Measurements from ENCODE around the gene AOAH. TPM values are rescaled to one million over a fixed set of nuclear protein-coding genes. Genes with fewer than 3 reads are reported as not detected.
A peak's percentile ranks its signal among the peaks of the same experiment; 100 is the strongest.

The AOAH gene
- total RNA-seq, 1 donor from 2014 or later: not detected

- DNase-seq (ENCODE audit: low read depth in 2 of 2): no peak
Observed at GRCh38 chr7:36563706-36564327, 160.5 kb downstream of the AOAH start.

- no peak for DNase-seq (ENCODE audit: low read depth in 2 of 2)
Observed at GRCh38 chr7:36562121-36562520, 162.2 kb downstream of the AOAH start.

- DNase-seq (ENCODE audit: low read depth in 2 of 2): no peak
Observed at GRCh38 chr7:36549029-36549428, 175.3 kb downstream of the AOAH start.

- DNase-seq (ENCODE audit: low read depth in 2 of 2): no peak
Observed at GRCh38 chr7:36547416-36547815, 176.9 kb downstream of the AOAH start.

- DNase-seq (ENCODE audit: low read depth in 2 of 2): no peak
Observed at GRCh38 chr7:36546331-36546730, 178.0 kb downstream of the AOAH start.

GRCh38 chr7:36545291-36545690 lies 179.0 kb downstream of the AOAH start:
- DNase-seq (ENCODE audit: low read depth in 2 of 2): no peak

GRCh38 chr7:36538126-36538525 lies 186.2 kb downstream of the AOAH start:
- no peak for DNase-seq (ENCODE audit: low read depth in 2 of 2)

- DNase-seq (ENCODE audit: low read depth in 2 of 2): no peak
Observed at GRCh38 chr7:36535866-36536664, 188.2 kb downstream of the AOAH start.

GRCh38 chr7:36533717-36534116 lies 190.6 kb downstream of the AOAH start:
- DNase-seq (ENCODE audit: low read depth in 2 of 2): no peak

GRCh38 chr7:36532981-36533499 lies 191.3 kb downstream of the AOAH start:
- no peak for DNase-seq (ENCODE audit: low read depth in 2 of 2)

GRCh38 chr7:36531951-36532350 lies 192.3 kb downstream of the AOAH start:
- DNase-seq (ENCODE audit: low read depth in 2 of 2): no peak

- no peak for DNase-seq (ENCODE audit: low read depth in 2 of 2)
Observed at GRCh38 chr7:36530456-36530855, 193.8 kb downstream of the AOAH start.

- no peak for DNase-seq (ENCODE audit: low read depth in 2 of 2)
Observed at GRCh38 chr7:36527549-36527913, 196.8 kb downstream of the AOAH start.

- peak; percentile 2 to 67 for DNase-seq (ENCODE audit: low read depth in 2 of 2)
Observed at GRCh38 chr7:36526863-36527548, 197.3 kb downstream of the AOAH start.

GRCh38 chr7:36523371-36524101 lies 200.8 kb downstream of the AOAH start:
- DNase-seq (ENCODE audit: low read depth in 2 of 2): no peak

GRCh38 chr7:36522453-36523007 lies 201.8 kb downstream of the AOAH start:
- no peak for DNase-seq (ENCODE audit: low read depth in 2 of 2)

GRCh38 chr7:36521911-36522310 lies 202.4 kb downstream of the AOAH start:
- DNase-seq (ENCODE audit: low read depth in 2 of 2): no peak

- no peak for DNase-seq (ENCODE audit: low read depth in 2 of 2)
Observed at GRCh38 chr7:36521133-36521532, 203.2 kb downstream of the AOAH start.

GRCh38 chr7:36515847-36516246 lies 208.4 kb downstream of the AOAH start:
- DNase-seq (ENCODE audit: low read depth in 2 of 2): no peak

- no peak for DNase-seq (ENCODE audit: low read depth in 2 of 2)
Observed at GRCh38 chr7:36514289-36515243, 209.7 kb downstream of the AOAH start.
